Breast epithelium (tissue), 3 donors: ENCODE results near the gene TOMM70.

Experiments used
- CTCF ChIP-seq, 3 donors: fragments of 450-650 bp; IDR thresholded peaks; one replicate each; pipeline ENCODE4 v1.5.1; 2016 to 2017; ENCODE audit warnings: antibody characterized with exemption in 3 of 3, mild to moderate bottlenecking in 3 of 3, moderate library complexity in 3 of 3
- POLR2AphosphoS5 ChIP-seq, 3 donors: sonication (generic); formaldehyde crosslinking; IDR thresholded peaks; one replicate each; pipeline ENCODE4 v1.6.1; 2017; ENCODE audit warnings: antibody characterized with exemption in 3 of 3

- TF ChIP-seq CTCF (IDR thresholded peaks at IDR 0.05) (no peak), POLR2AphosphoS5 (IDR thresholded peaks at IDR 0.05) (no peak)
These were observed 28.4 kb upstream of the TOMM70 start for GRCh38 chr3:100429187-100429716.
